GM18508 (cell line): Measurements from ENCODE around the gene GRIK2.
A peak's percentile ranks its signal among the peaks of the same experiment; 100 is the strongest.

Source experiments
- ATAC-seq: cut with Tn5 transposase; IDR thresholded peaks from one replicate; pipeline ENCODE4 v1.9.1; 2021; ENCODE audit warnings: moderate number of reproducible peaks; ENCODE audit not compliant: insufficient read depth, unreplicated experiment

The GRIK2 gene

GRCh38 chr6:101531538-101531937 is 138.0 kb downstream of the GRIK2 start:
- no peak for ATAC-seq

- ATAC-seq: no peak
These were observed 140.9 kb downstream of the GRIK2 start for GRCh38 chr6:101534386-101534785.

- no peak for ATAC-seq
These were observed 141.3 kb downstream of the GRIK2 start for GRCh38 chr6:101534821-101535220.

GRCh38 chr6:101537753-101538316 is 144.3 kb downstream of the GRIK2 start:
- ATAC-seq: no peak

- no peak for ATAC-seq
These were observed 146.2 kb downstream of the GRIK2 start for GRCh38 chr6:101539510-101540245.

- ATAC-seq: no peak
These were observed 148.4 kb downstream of the GRIK2 start for GRCh38 chr6:101541894-101542293.

- ATAC-seq: no peak
These were observed 150.3 kb downstream of the GRIK2 start for GRCh38 chr6:101543796-101544195.

GRCh38 chr6:101544286-101544685 is 150.8 kb downstream of the GRIK2 start:
- no peak for ATAC-seq

GRCh38 chr6:101545191-101545590 is 151.7 kb downstream of the GRIK2 start:
- ATAC-seq: no peak

GRCh38 chr6:101550451-101550850 is 156.9 kb downstream of the GRIK2 start:
- ATAC-seq: no peak

GRCh38 chr6:101554231-101554630 is 160.7 kb downstream of the GRIK2 start:
- no peak for ATAC-seq

- ATAC-seq: no peak
These were observed 165.2 kb downstream of the GRIK2 start for GRCh38 chr6:101558712-101559111.

- ATAC-seq: no peak
These were observed 179.1 kb downstream of the GRIK2 start for GRCh38 chr6:101572627-101573026.

GRCh38 chr6:101577091-101577490 is 183.6 kb downstream of the GRIK2 start:
- no peak for ATAC-seq

GRCh38 chr6:101578306-101578705 is 184.8 kb downstream of the GRIK2 start:
- ATAC-seq: no peak

- no peak for ATAC-seq
These were observed 189.3 kb downstream of the GRIK2 start for GRCh38 chr6:101582792-101583191.

- ATAC-seq: no peak
These were observed 192.0 kb downstream of the GRIK2 start for GRCh38 chr6:101585501-101585900.

GRCh38 chr6:101588343-101588742 is 194.8 kb downstream of the GRIK2 start:
- ATAC-seq: no peak

GRCh38 chr6:101595276-101595675 is 201.8 kb downstream of the GRIK2 start:
- ATAC-seq: no peak

- ATAC-seq: no peak
These were observed 204.2 kb downstream of the GRIK2 start for GRCh38 chr6:101597693-101598092.

GRCh38 chr6:101605426-101605825 is 211.9 kb downstream of the GRIK2 start:
- no peak for ATAC-seq

- peak; percentile 90 for ATAC-seq
These were observed 212.4 kb downstream of the GRIK2 start for GRCh38 chr6:101605874-101606273.
